Stimulated activated memory B cell treated with anti-CD40 and anti-IgM and Interleukin-4, amounts not matched to agents 10 μg/mL and 1 μg/mL and 100 μg/mL, for 72 hours (primary cell): ENCODE data around the gene HKDC1.
"Not testable (repeated sequence)": the region's sequence is repeated elsewhere in the genome, so short reads cannot be mapped to it uniquely, and the experiment has no call there.

ENCODE experiments used
- ATAC-seq: fragments of 150-1000 bp; cut with Tn5 transposase; 2 replicates; pipeline ENCODE4 v1.10.0; 2021
- H3K27ac Mint-ChIP-seq: one replicate; pipeline ENCODE4 v1.8.0; 2022; ENCODE audit warnings: mild to moderate bottlenecking, mixed read lengths
- H3K27me3 Mint-ChIP-seq: one replicate; pipeline ENCODE4 v1.8.0; 2022; ENCODE audit warnings: mixed read lengths
- H3K36me3 Mint-ChIP-seq: one replicate; pipeline ENCODE4 v1.8.0; 2022; ENCODE audit warnings: mixed read lengths
- H3K4me1 Mint-ChIP-seq: one replicate; pipeline ENCODE4 v1.8.0; 2022; ENCODE audit warnings: mixed read lengths
- H3K4me3 Mint-ChIP-seq: one replicate; pipeline ENCODE4 v1.8.0; 2022; ENCODE audit warnings: mild to moderate bottlenecking, moderate library complexity, mixed read lengths
- H3K9me3 Mint-ChIP-seq: one replicate; pipeline ENCODE4 v1.8.0; 2022; ENCODE audit warnings: mixed read lengths

HKDC1 gene

GRCh38 chr10:69275444-69275843, 55.3 kb downstream of the HKDC1 start:
- no peak for ATAC-seq
- Mint-ChIP-seq H3K36me3 (no peaks in the 10 kb centered on the region), H3K9me3 (no peaks in the 10 kb centered on the region)

GRCh38 chr10:69276503-69276902, 56.4 kb downstream of the HKDC1 start:
- no peak for ATAC-seq
- Mint-ChIP-seq H3K4me3 (no peak overlapping the region), H3K9me3 (no peaks in the 10 kb centered on the region), H3K36me3 (no peaks in the 10 kb centered on the region), H3K27me3 (no peaks in the 10 kb centered on the region), H3K27ac (no peak overlapping the region), H3K4me1 (peaks cover 19% of the 10 kb centered on the region)

More at GRCh38 chr10:69275444-69275843, 55.3 kb downstream of the HKDC1 start:
- Mint-ChIP-seq H3K27ac (no peak overlapping the region), H3K4me3 (no peak overlapping the region), H3K4me1 (peaks cover 19% of the 10 kb centered on the region), H3K27me3 (no peaks in the 10 kb centered on the region)

GRCh38 chr10:69278446-69278963, 58.4 kb downstream of the HKDC1 start, which contains the start of gene HK1:
HK1 (plus strand) TSS chr10:69278496.
- Mint-ChIP-seq H3K4me1 (peaks cover 26% of the 10 kb centered on the region), H3K27ac (peak within 1 kb of the TSS; percentile 30), H3K36me3 (no peaks in the 10 kb centered on the region), H3K4me3 (no peak within 1 kb of the TSS), H3K9me3 (no peaks in the 10 kb centered on the region), H3K27me3 (no peaks in the 10 kb centered on the region)
- ATAC-seq, result no peak

GRCh38 chr10:69279110-69279509, 59.0 kb downstream of the HKDC1 start:
- H3K27ac Mint-ChIP-seq, result peak overlapping the region; percentile 30
- H3K36me3 Mint-ChIP-seq, result no peaks in the 10 kb centered on the region
- peaks cover 26% of the 10 kb centered on the region for H3K4me1 Mint-ChIP-seq
- no peaks in the 10 kb centered on the region for H3K9me3 Mint-ChIP-seq
- H3K27me3 Mint-ChIP-seq, result no peaks in the 10 kb centered on the region
- ATAC-seq, result peak; percentile 67
- H3K4me3 Mint-ChIP-seq, result no peak overlapping the region

- Mint-ChIP-seq H3K36me3 (no peaks in the 10 kb centered on the region), H3K4me1 (peaks cover 26% of the 10 kb centered on the region), H3K9me3 (no peaks in the 10 kb centered on the region), H3K4me3 (no peak overlapping the region), H3K27ac (peak overlapping the region; percentile 12), H3K27me3 (no peaks in the 10 kb centered on the region)
- ATAC-seq, result no peak
These were observed 61.6 kb downstream of the HKDC1 start for GRCh38 chr10:69281507-69282413.

GRCh38 chr10:69284402-69284801, 64.3 kb downstream of the HKDC1 start:
- not testable (repeated sequence) for H3K27me3 Mint-ChIP-seq, H3K36me3 Mint-ChIP-seq, H3K4me3 Mint-ChIP-seq, ATAC-seq, H3K27ac Mint-ChIP-seq, H3K9me3 Mint-ChIP-seq
- H3K4me1 Mint-ChIP-seq, result peaks cover 12% of the 10 kb centered on the region

- no peak for ATAC-seq
- H3K4me3 Mint-ChIP-seq, result no peak overlapping the region
- no peaks in the 10 kb centered on the region for H3K36me3 Mint-ChIP-seq
- no peaks in the 10 kb centered on the region for H3K27me3 Mint-ChIP-seq
- H3K4me1 Mint-ChIP-seq, result peaks cover 7% of the 10 kb centered on the region
- H3K27ac Mint-ChIP-seq, result no peak overlapping the region
- H3K9me3 Mint-ChIP-seq, result no peaks in the 10 kb centered on the region
These were observed 65.6 kb downstream of the HKDC1 start for GRCh38 chr10:69285699-69286098.

GRCh38 chr10:69287181-69287580, 67.0 kb downstream of the HKDC1 start:
- no peak overlapping the region for H3K4me3 Mint-ChIP-seq
- no peaks in the 10 kb centered on the region for H3K9me3 Mint-ChIP-seq

GRCh38 chr10:69290993-69291392, 70.9 kb downstream of the HKDC1 start:
- Mint-ChIP-seq H3K27ac (no peak overlapping the region), H3K9me3 (no peaks in the 10 kb centered on the region), H3K4me3 (no peak overlapping the region), H3K27me3 (peaks cover under 1% of the 10 kb centered on the region), H3K4me1 (no peaks in the 10 kb centered on the region), H3K36me3 (no peaks in the 10 kb centered on the region)
- ATAC-seq, result no peak

More at GRCh38 chr10:69287181-69287580, 67.0 kb downstream of the HKDC1 start:
- H3K36me3 Mint-ChIP-seq, result no peaks in the 10 kb centered on the region
- no peak for ATAC-seq
- H3K27ac Mint-ChIP-seq, result no peak overlapping the region
- H3K4me1 Mint-ChIP-seq, result peaks cover 6% of the 10 kb centered on the region
- H3K27me3 Mint-ChIP-seq, result no peaks in the 10 kb centered on the region

GRCh38 chr10:69292459-69292858, 72.3 kb downstream of the HKDC1 start:
- H3K36me3 Mint-ChIP-seq, result no peaks in the 10 kb centered on the region
- H3K27me3 Mint-ChIP-seq, result peaks cover 10% of the 10 kb centered on the region
- no peaks in the 10 kb centered on the region for H3K9me3 Mint-ChIP-seq

GRCh38 chr10:69295027-69295636, 75.0 kb downstream of the HKDC1 start:
- Mint-ChIP-seq H3K27ac (no peak overlapping the region), H3K4me3 (no peak overlapping the region), H3K9me3 (no peaks in the 10 kb centered on the region), H3K4me1 (no peaks in the 10 kb centered on the region), H3K27me3 (peaks cover 10% of the 10 kb centered on the region), H3K36me3 (no peaks in the 10 kb centered on the region)
- ATAC-seq, result no peak

More at GRCh38 chr10:69292459-69292858, 72.3 kb downstream of the HKDC1 start:
- Mint-ChIP-seq H3K27ac (no peak overlapping the region), H3K4me3 (no peak overlapping the region), H3K4me1 (no peaks in the 10 kb centered on the region)
- ATAC-seq, result no peak

GRCh38 chr10:69303632-69304051, 83.5 kb downstream of the HKDC1 start:
- no peaks in the 10 kb centered on the region for H3K27me3 Mint-ChIP-seq
- no peak overlapping the region for H3K4me3 Mint-ChIP-seq
- no peaks in the 10 kb centered on the region for H3K9me3 Mint-ChIP-seq
- no peak overlapping the region for H3K27ac Mint-ChIP-seq
- no peaks in the 10 kb centered on the region for H3K4me1 Mint-ChIP-seq
- no peaks in the 10 kb centered on the region for H3K36me3 Mint-ChIP-seq
- ATAC-seq, result no peak

GRCh38 chr10:69306421-69306820, 86.3 kb downstream of the HKDC1 start:
- Mint-ChIP-seq H3K4me3 (no peak overlapping the region), H3K4me1 (no peaks in the 10 kb centered on the region)
- no peak for ATAC-seq

GRCh38 chr10:69307434-69307833, 87.3 kb downstream of the HKDC1 start:
- Mint-ChIP-seq H3K4me1 (no peaks in the 10 kb centered on the region), H3K36me3 (no peaks in the 10 kb centered on the region), H3K9me3 (no peaks in the 10 kb centered on the region), H3K27ac (no peak overlapping the region), H3K4me3 (no peak overlapping the region), H3K27me3 (no peaks in the 10 kb centered on the region)
- no peak for ATAC-seq

More at GRCh38 chr10:69306421-69306820, 86.3 kb downstream of the HKDC1 start:
- Mint-ChIP-seq H3K27ac (no peak overlapping the region), H3K36me3 (no peaks in the 10 kb centered on the region), H3K9me3 (no peaks in the 10 kb centered on the region), H3K27me3 (no peaks in the 10 kb centered on the region)

- not testable (repeated sequence) for H3K4me1 Mint-ChIP-seq, ATAC-seq, H3K27me3 Mint-ChIP-seq, H3K27ac Mint-ChIP-seq, H3K4me3 Mint-ChIP-seq, H3K9me3 Mint-ChIP-seq, H3K36me3 Mint-ChIP-seq
These were observed 88.2 kb downstream of the HKDC1 start for GRCh38 chr10:69308304-69308703.
